Measurements from ENCODE around the gene UNKL.

UNKL gene

DNA sequence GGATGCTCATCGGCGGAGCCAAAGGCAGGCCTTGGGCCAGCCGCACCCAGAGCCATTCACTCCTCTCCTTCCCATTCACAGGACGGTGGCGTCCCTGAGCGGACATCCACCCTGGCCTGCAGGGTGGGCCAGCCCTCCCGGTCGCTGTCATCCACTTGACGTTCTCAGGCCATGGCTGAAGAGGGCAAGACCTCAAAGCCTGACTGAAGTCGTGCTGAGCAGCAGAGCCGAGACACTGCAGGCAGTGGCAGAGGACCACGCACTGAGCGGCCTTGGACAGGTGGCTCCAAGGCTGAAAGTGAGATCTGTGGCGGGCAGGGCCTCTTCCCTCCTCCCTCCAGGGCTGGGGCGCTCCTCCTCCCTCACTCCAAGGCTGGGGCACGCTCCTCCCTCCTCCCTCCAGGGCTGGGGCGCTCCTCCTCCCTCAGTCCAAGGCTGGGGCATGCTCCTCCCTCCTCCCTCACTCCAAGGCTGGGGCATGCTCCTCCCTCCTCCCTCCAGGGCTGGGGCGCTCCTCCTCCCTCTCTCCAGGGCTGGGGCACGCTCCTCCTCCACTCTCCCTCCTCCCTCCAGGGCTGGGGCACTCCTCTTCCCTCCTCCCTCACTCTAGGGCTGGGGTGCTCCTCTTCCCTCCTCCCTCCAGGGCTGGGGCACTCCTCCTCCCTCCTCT, 38.6 kb downstream of the UNKL start:
- DNase-seq (ENCODE audit: extremely low spot score): no peak
- TF ChIP-seq, protein P1, sequence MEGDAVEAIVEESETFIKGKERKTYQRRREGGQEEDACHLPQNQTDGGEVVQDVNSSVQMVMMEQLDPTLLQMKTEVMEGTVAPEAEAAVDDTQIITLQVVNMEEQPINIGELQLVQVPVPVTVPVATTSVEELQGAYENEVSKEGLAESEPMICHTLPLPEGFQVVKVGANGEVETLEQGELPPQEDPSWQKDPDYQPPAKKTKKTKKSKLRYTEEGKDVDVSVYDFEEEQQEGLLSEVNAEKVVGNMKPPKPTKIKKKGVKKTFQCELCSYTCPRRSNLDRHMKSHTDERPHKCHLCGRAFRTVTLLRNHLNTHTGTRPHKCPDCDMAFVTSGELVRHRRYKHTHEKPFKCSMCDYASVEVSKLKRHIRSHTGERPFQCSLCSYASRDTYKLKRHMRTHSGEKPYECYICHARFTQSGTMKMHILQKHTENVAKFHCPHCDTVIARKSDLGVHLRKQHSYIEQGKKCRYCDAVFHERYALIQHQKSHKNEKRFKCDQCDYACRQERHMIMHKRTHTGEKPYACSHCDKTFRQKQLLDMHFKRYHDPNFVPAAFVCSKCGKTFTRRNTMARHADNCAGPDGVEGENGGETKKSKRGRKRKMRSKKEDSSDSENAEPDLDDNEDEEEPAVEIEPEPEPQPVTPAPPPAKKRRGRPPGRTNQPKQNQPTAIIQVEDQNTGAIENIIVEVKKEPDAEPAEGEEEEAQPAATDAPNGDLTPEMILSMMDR (IDR thresholded peaks at IDR 0.05; ENCODE audit: control extremely low read depth, extremely low read depth, low read depth, missing control alignments): no peak
- ChIA-PET CTCF (no interaction called here), POLR2A (no interaction called here)

- TF ChIP-seq, protein P1 (IDR thresholded peaks at IDR 0.05; ENCODE audit: control extremely low read depth, extremely low read depth, low read depth, missing control alignments): no peak
- ChIA-PET POLR2A (no interaction called here), CTCF (interaction anchor here (1.2 kb wide), 1 partner anchor 11 kb away, joined by 5 read pairs; no protein-coding TSS in a partner anchor)
- DNase-seq (ENCODE audit: extremely low spot score): no peak
Measured at GRCh38 chr16:1375298-1375640, 39.2 kb downstream of the UNKL start.

- POLR2A ChIA-PET: no interaction called here
- CTCF ChIA-PET: interaction anchor here (1.2 kb wide), 1 partner anchor 10 kb away, joined by 5 read pairs; no protein-coding TSS in a partner anchor
- no peak for DNase-seq (ENCODE audit: extremely low spot score)
Measured at GRCh38 chr16:1374418-1375297, 39.8 kb downstream of the UNKL start.

DNA sequence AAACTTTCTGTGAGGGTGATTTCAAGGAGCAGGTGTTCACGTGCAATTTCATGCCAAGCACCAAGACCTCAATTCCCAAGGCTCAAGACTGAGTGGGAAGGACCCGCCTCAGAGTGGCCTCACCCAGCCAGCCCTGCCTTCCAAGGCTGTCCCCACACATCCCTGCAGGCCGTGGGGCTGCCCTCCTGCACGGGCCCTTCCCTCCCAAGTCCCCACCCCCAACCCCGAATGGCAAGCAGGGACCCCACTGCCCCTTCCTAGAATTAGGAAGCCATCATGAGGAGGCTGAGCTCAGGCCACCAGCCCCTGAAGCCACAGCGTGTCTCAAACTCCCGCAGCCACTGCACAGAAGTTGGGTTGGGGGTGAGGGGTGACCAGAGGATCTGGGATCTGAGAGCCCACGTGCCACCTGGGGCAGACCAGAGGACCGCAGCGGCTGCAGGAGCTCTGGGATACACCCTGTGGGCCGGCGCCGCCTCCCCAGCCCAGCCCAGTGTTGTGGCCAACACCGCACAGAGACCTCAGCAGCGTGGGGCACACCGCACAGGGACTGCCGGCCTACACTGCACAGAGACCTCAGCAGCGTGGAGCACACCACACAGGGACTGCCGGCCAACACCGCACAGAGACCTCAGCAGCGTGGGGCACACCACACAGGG, 42.1 kb downstream of the UNKL start:
- ChIA-PET CTCF (interaction anchor here (1.7 kb wide), 1 partner anchor 35 kb away, joined by 4 read pairs; no protein-coding TSS in a partner anchor), POLR2A (interaction anchor here (0.7 kb wide), 1 partner anchor 60 kb away, joined by 3 read pairs; no protein-coding TSS in a partner anchor)
- no peak for DNase-seq (ENCODE audit: extremely low spot score)
- TF ChIP-seq, protein P1 (IDR thresholded peaks at IDR 0.05; ENCODE audit: control extremely low read depth, extremely low read depth, low read depth, missing control alignments): no peak

More at GRCh38 chr16:1374418-1375297, 39.8 kb downstream of the UNKL start:
- TF ChIP-seq, protein P1 (IDR thresholded peaks at IDR 0.05; ENCODE audit: control extremely low read depth, extremely low read depth, low read depth, missing control alignments): no peak

DNA sequence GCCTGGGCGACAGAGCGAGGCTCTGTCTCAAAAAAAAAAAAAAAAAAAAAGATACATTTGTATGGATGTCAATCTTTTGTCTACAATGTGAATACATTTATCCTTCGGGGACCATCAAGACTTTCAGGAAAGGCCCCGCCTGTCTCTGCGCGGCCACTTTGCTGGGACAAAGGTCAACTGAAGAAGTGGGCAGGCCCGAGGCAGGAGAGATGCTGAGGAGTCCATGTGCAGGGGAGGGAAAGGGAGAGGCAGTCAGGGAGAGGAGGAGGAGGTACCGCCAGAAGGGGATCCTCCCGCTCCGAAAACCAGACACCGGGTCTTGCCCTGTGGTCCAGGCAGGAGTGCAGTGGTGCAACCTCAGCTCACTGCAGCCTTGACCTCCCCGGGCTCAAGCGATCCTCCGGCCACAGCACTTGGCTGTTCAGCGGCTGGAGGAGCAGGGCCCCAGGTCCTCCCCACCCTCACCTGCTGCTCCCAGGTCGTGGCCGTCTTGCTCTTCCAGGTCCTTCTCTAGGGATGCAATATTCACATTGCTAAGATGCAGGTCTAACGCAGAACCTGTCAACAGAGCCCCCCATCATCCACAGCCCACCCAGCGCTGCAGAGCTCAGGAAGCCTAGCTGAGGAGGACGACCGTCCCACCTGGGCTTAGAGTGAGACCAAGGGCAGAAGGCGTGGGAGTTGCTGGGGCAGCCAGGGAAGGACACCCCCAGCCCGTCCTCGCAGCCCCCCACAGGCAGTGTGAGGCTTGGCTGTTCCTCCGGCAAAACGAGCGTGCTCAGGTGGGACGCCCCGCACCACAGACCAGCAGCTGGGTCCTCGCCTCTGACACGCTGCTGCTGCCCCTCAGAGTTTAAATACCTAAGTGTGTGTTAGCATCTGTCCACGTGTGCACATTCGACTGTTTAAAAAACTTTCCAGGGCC, 43.2 kb downstream of the UNKL start:
- ChIA-PET POLR2A (interaction anchor here (0.7 kb wide), 1 partner anchor 990 kb away, joined by 8 read pairs; no protein-coding TSS in a partner anchor), CTCF (interaction anchor here (1.7 kb wide), 1 partner anchor 34 kb away, joined by 4 read pairs; no protein-coding TSS in a partner anchor)

More for the DNA sequence above, 43.2 kb downstream of the UNKL start:
- TF ChIP-seq, protein P1 (IDR thresholded peaks at IDR 0.05; ENCODE audit: control extremely low read depth, extremely low read depth, low read depth, missing control alignments): no peak
- no peak for DNase-seq (ENCODE audit: extremely low spot score)

All from GM10248 (cell line).